AG10803 (cell line): Measurements from ENCODE around the gene NKAP.

Experiments
- DNase-seq: peaks from one replicate; pipeline ENCODE4 v3.0.0; 2010; ENCODE audit warnings: low read depth
- H3K4me3 ChIP-seq: 2 replicates; pipeline ENCODE4 v1.5.1; 2011; ENCODE audit warnings: mild to moderate bottlenecking, low read length, control low read depth
- CTCF ChIP-seq: conservative IDR thresholded peaks from 2 replicates; pipeline ENCODE4 v1.5.1; 2011; ENCODE audit warnings: mild to moderate bottlenecking, low read length, control low read depth, inconsistent platforms

Gene NKAP

GRCh38 chrX:119871245-119871598 is 72.3 kb downstream of the NKAP start:
- no peak for DNase-seq
- H3K4me3 ChIP-seq, result peak overlapping the region; percentile 78
- no peak for TF ChIP-seq CTCF
